GM18870 (cell line): ENCODE measurements around the gene ANKRD11.
A peak's percentile ranks its signal among the peaks of the same experiment; 100 is the strongest.
"Not testable (repeated sequence)": the region's sequence is repeated elsewhere in the genome, so short reads cannot be mapped to it uniquely, and the experiment has no call there.

ENCODE experiments used
- ATAC-seq: cut with Tn5 transposase; IDR thresholded peaks from one replicate; pipeline ENCODE4 v1.9.1; 2021; ENCODE audit warnings: moderate library complexity; ENCODE audit not compliant: unreplicated experiment

Gene ANKRD11

DNA sequence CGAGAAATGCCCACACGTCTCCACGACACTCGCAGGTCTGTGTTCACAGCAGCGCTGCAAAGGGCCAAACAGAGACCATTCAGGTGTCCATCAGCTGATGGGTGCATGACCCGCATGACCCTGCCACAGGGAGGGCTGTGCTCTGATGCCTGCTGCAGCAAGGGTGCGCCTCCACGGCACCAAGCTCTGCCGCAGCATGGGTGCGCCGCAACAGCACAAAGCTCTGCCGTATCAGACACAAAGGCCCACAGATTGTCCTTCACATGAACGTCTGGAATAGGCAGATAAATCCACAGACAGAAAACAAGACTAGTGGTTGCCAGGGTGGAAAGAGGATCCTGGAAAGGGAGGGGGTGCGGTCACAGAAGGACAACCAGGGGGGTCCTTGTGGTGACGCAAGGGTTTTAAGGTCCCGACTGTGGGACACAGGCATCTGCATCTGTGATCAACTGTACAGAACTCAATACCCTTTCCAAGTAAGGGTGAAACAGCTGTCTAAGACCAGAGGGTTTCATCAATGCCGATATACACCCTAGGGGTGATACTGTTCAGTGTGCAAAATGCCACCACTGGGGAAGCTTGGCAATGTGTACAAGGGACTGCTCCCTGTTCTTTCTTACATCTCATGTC is 121.0 kb downstream of the ANKRD11 start:
- ATAC-seq: no peak

DNA sequence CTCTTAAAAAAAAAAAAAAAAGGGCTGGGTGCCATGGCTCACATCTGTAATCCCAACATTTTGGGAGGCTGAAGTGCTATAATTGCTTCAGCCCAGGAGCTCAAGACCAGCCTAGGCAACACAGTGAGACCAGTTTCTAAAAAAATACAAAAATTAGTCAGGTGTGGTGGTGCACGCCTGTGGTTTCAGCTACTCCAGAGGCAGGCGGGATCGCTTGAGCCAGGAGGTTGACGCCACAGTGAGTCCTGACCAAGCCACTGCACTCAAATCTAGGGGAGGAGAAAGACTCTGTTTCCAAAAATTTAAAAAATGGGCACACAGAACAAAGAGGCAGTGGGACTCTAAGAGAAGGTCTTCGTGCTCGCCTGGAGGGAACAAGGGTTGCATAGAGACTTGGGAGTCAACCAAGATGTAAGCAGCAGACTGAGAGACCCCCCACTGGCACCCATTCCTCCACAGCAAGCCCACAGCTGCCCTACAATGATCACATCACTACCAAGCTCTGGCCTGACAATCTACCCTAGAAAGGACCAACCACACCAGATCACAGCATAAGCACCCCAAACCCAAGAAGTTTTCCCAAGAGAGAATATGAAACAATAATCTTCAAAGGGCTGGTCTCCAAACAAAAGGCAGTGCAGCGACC is 121.6 kb downstream of the ANKRD11 start:
- no peak for ATAC-seq

DNA sequence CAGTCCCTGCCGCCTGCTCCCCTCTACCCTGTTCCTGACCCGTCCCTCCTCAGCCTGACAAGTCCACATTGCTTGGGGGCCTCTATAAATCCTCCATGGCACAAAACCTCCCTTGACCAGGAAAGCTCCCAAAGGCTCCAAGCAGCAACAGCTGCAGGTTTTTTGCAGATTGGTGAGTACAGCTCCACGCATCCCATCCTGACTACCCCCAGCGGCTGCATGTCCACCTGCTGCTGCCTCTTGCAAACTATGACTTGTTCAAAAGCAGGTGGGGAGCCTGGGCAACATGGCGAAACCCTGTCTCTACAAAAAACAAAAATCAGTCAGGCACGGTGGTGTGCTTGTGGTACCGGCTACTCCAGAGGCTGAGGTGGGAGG is 122.8 kb downstream of the ANKRD11 start:
- ATAC-seq: no peak

DNA sequence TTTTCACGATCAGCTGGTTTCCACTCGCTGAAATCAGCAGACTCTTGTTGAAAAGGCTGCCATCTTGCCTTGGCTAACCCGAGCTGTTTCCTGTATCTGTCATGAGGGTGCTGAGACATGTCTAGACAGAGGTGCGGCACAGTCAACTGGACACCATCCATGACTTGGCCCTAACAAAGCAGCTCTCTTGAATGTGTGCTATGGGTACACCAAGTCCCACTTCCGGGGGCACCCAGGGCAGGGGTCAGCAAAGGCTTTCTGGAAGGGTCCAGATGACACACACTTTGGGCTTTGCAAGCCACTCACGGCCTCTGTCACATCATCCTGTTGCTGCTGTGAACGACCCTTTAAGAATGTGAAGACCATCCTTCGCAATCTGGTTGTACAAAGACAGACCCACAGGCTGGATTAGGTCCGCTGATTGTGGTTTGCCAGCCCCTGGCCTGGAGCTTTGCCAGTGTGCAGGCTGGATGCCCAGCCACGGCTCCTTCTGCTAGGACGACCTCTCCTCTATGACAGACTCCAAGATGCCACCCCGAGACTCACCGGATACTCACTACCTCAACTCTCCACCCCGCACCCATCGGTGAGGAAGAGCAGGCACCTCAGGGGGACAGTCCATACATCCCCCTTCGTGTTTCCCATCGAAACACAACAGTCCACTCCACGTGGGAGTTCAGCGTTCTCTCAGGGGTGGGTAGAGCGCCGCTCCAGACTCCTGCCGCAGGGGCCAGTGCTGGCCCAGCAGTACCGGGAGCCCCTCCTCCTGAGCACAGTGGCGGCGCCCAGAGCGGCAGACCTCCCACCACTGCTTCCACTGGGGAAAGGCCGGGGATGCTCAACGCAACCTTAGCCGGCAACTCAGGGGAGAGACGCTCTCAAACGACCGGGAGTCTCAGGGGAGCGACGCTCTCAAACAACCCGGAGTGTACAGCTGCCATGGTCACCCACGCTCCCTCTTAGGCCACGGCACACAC is 123.5 kb downstream of the ANKRD11 start:
- no peak for ATAC-seq

DNA sequence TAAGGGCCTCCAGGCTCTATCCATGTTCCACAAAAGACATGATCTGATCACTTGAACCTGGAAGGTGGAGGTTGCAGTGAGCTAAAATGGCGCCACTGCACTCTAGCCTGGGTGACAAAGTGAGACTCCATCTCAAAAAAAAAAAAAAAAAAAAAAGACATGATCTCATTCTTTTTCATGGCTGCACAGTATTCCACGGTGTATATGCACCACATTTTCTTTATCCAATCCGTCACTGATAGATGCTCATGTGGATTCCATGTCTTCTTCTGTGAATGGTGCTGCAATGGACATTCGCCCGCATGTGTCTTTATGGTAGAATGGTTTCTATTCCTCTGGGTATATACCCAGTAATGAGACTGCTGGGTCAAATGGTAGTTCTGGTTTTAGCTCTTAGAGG is 124.4 kb downstream of the ANKRD11 start:
- no peak for ATAC-seq

DNA sequence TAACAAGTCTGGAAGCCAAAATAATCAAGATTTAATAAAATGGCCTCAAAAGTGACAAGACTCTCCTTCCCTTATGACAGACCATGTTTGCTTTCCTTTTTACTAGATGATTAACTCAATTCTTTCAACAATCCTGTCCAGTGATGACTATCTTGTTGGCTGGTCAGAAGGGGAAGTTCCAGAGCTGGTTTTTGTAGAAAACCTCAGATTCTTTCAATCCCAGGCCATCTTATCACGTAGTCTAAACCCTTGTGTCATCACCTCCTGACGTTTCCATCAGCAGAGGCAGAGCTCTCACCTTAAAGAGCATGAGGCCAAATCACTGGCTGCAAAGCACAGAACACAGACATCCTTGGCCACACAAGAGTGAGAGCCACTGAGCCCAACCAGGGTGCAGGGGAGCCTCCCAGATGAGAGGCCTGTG is 125.3 kb downstream of the ANKRD11 start:
- no peak for ATAC-seq

DNA sequence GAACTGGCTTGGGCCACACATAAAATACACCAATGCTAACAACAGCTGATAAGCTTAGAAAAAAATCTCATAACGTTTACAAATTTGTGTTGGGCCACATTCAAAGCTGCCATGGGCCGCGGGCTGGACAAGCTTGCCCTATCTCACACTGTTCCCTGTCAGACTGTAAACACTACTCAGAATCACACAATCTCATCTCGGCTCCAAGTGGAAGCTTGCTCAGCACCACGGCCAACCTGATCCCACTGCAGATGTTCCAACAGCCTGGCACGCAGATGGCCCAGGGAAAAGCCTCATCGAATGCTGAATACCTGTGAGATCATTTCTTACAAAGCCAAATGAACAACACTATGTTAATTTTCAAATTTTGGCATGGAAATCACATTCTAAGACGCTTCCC is 125.8 kb downstream of the ANKRD11 start:
- no peak for ATAC-seq

DNA sequence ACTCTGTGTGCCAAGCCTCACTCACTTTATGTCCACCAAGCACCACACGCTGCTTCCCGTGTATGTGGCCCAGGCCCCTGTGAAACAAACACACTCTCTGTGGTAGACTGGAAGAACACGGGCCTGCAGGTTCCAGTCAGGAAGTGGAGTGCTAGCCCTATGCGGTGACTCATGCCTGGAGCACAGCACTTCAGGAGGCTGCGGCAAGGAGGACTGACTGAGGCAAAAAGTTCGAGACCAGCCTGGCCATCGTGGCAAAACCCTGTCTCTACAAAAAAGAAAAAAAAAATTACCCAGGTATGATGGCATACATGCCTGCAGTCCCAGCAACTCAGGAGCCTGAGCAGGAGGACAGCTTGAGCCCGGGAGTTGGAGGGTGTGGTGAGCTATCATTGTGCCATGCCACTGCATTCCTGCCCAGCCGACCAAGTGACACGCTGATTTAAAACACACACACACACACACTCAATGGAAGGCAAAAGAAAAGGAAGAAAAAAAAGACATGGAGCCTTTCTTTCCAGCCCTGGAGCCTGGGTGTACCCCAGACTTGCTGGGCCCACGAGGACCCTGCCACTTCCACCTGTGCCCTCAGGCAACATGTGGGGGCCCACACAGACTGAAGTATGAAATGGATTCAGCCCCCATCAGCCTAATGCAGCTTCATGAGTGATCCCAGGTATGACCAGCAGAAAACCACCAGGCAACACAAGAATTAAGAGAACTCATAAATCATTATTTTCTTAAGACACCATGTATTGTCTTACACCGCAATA is 126.6 kb downstream of the ANKRD11 start:
- ATAC-seq: no peak

DNA sequence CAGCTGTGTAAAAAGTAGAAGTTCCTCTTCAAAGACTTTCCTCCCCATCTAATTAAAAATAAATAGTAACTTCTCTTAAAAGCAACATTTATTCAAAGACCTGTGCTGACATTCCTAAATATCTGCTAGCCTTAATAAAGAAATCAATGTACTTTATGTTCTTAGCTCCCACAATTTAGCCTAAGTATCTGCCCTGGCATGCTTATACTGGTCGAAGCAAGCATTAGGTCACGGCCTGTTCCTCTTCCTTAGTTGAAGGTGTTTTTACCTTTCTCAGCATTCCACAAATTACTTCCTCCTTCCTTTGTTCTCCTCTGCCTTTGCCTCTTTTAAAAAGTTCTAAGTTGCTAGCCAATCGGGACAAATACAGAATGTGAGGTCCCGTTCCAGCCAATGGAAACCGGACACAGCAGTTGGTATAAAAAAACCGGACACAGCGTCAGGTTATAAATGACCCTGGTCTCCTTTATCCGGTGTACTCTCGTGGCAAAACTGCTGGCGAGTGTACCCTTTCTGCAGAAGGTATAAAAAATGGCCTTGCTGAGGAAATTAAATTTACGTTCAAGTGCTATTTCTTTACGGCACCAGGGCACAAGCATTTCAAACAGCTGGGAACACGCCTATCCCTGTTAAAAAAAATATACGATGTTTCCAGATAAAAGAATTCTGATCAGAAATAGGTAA is 127.7 kb downstream of the ANKRD11 start:
- not testable (repeated sequence) for ATAC-seq

DNA sequence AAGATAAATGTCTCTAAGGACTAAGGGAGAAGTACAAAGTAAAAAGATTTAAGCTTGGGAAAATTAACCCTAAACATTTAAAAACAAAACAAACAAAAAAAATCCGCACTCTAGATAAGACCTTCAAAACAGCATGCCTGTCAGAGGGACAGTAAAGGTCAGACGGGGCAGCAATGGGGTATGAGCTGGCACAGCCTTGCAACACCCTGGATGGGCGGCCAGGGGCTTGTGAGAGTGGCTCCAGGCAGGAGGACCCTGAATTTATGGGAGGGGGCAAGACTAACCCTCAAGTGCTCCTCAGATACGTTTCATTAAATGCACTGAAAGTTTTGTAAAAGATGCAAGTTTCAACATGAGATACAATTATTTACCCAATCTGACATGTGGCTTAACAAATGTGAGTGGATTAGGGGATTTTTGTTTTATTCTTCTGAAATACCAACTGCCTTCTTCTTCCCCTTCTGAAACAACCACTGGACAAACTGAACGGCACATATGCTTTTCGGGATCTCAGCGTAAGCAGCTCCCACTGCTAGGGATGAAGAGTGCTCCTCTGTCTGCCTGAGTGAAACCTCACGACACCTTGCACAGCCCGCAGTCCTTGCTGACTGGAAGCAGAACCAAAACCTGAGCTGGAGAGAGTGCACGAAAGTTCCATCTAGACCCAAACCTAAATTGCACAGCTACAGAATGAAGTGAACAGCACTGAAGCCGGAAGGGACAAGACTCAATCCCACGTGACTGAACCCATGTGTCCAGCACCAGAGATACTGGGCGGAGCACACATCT is 128.4 kb downstream of the ANKRD11 start:
- ATAC-seq: peak; percentile 56

DNA sequence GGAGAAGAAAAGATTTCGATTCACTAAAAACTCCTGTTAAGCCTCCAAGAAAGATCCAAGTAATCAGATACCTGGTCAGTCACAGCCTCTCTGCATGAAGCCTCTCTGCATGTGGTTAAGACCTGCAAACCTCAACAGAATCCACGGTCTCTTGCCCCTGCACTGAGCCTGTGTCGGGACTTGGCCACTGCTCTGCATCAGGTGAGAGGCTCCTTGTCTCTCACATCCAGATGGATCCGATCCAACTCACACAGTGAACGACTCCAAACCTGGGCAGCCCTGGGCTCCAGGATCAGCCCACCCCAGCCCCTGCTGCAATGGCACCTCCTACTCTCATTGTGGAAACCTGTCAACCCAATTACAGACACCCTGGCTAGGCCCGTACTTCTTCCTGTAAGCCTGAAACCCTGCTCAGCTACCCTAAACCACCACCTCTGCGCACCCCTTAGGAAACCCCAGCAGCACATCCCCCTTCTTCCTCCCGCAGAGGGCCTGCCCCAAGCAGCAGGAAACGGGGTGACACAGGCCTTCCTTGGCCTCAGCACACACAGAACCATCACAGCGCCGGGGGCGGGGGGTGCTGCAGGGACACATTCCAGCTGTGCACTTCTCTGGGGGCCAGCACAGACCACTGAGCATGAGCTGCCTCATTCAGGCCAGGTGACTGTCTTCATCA is 129.5 kb downstream of the ANKRD11 start:
- no peak for ATAC-seq

DNA sequence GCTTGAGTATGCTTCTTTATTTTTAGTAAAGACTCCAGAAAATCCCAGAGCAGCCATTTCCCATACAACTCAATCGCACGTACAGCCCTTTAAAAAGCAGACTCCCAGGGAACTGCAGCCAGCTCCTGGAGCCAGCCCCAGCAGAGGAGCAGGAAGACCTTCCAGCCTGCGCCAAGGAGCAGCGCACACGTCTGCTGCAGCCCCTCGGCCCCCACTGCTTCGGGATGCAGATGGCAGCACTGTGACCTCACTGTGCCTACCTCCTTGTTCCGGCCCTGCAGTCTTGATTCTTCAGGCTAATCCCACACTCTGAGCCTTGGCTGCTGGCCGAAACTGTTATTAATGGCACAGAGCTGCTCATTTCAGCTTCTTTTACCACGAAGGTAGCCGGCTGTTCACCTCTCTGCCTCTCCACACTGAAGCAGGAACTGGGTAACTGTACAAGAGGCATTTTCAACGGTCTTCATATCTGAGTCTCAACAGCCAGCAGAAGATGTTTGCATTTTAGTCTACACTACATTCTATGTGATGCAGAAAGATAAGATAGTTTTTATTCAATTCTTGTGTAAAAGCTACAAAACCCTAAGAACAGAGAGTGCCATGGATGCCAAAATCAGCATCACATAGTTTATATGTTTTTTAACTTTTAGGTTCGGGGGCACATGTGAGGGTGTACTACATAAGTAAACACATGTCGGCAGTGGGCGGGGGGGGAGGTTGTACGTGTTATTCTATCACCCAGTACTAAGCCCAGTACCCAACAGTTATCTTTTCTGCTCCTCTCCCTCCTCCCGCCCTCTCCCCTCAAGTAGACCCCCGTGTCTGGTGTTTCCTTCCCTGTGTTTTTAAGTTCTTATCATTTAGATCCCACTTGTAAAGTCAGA is 130.9 kb downstream of the ANKRD11 start:
- no peak for ATAC-seq

DNA sequence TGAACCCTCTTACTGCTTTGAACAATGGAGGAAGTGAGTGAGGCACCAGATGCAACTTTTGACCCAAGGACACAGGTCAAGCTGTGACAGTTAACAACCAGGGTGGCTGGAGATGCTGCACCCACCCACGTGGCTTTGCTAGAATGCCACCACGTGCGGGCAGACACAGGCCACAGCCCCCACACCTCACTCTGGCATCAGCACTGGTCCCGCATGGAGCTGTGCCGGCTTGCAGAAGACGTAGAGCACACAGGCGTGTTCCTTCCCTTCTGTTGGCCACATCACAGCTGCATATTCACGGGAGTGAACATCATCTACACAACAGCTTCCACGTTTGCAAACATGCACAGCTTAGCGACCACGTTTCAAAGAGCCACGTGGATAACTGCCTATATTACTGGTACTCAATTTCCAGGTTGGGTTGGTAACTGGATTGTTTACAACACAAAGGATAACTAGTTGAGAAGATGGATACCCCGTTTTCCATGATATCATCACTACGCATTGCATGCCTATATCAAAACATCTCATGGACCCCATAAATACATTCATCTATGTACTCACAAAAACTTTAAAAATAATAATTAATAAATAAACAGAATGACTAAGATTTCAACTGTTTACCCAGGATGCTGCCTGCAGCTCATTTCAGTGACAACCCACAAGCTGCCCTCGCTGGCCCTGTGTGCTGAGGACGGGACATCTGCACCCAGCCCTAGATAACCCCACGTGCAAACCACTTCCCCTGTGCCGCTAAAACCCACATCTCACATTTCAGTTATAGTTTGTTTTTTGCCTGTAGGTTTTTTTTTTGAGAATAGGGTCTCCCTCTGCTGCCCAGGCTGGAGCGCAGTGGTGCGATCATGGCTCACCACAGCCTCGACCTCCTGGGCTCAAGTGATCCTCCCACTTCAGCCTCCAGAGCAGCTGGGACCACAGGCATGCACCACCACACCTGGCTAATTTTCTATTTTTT is 132.0 kb downstream of the ANKRD11 start:
- no peak for ATAC-seq

DNA sequence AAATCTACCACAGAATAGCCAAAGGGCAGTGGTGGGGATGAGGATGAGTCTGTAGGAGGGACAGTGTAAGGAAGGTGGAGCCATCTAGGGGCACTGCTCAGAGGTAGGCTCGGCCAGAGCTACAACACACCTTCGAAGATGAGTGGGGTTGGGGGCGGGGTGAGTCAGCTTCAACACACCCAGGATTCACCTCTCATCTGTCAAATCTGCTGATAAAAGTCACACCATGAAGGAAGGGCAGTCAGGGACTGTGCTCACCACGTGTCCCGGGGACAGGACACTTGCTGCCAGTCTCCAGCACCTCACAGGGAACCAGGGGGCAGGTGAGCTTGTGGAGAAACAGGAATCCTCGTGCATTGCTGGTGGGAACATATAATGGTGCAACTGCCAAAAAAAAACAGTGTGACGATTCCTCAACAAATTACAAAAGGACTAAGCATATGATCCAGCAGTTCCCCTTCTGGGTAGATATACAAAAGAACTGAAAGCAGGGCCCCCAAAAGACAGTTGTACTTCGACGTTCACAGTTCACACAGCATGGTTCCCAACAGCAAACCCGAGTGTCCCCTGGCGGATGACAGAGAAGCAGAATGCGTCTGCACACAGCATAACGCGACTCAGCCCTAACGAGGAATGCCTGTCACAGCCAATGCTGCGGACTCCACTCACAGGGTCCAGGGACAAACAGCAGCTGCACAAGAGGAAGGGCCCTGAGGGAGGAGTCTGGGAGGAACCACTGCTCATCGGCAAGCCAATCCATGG is 133.1 kb downstream of the ANKRD11 start:
- no peak for ATAC-seq

DNA sequence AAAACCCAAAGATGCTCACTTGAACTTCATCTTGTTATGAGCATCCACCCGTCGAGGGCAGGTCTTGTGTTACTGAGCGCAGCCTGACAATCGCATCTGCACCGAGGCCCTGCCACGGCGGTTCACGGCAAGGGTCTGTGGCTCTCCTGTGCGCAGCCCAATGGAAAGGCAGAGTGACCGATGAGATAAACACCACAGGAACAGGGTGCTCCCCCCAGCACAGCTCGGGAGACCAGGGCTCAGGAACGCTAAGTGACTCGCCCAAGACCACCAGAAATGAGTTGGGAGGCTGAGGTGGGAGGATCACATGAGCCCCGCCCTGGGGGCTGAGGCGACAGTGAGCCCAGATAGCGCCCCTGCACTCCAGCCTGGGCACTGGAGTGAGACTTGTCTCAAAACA is 134.7 kb downstream of the ANKRD11 start:
- no peak for ATAC-seq

DNA sequence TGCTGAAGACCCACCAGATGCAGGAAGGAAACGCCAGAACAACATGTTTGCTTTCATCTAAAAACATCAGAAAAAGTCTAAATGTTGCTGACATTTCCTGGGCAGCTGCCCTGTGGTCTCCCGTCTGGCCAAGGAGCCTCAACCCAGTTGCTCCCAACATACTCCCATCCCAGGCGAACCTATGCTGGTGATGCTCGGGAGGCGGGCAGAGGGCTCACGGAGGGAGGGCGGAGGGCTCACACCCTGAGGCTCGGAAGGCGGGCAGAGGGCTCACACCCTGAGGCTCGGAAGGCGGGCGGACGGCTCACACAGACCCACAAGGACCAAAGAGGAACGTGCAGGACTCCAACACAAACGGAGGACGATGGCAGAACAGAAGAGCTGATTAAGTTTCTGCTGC is 135.4 kb downstream of the ANKRD11 start:
- no peak for ATAC-seq
